ENCODE results near the gene TSC22D1.

- TF ChIP-seq CTCF (IDR thresholded peaks at IDR 0.05; ENCODE audit: insufficient read depth, low read length, poor library complexity, severe bottlenecking): no peak
- TF ChIP-seq EZH2phosphoT487 (conservative IDR thresholded peaks at IDR 0.05; ENCODE audit: low read length): no peak
Measured at GRCh38 chr13:44497801-44498200, 78.3 kb downstream of the TSC22D1 start.

All from SU-DHL-6 (cell line).